ENCODE results near the gene PSMC3.

GRCh38 chr11:47383071-47383470 lies 43.2 kb downstream of the PSMC3 start:
- TF ChIP-seq CTCF (IDR thresholded peaks at IDR 0.05), result no peak
- TF ChIP-seq POLR2A (IDR thresholded peaks at IDR 0.05), result no peak
- TF ChIP-seq EP300 (IDR thresholded peaks at IDR 0.05), result no peak
- TF ChIP-seq POLR2AphosphoS5 (IDR thresholded peaks at IDR 0.05), result no peak

All from stomach (tissue), 4 donors.